IPS-18c (cell line): Measurements from ENCODE around the gene DYTN.
"Not testable (repeated sequence)": the region's sequence is repeated elsewhere in the genome, so short reads cannot be mapped to it uniquely, and the experiment has no call there.

Experiments used
- H3K4me3 ChIP-seq: 2 replicates; pipeline ENCODE4 v1.7.0; 2013; ENCODE audit warnings: low read depth, mild to moderate bottlenecking, low read length, moderate library complexity; ENCODE audit not compliant: insufficient read depth
- H3K9me3 ChIP-seq: one replicate; pipeline ENCODE4 v1.6.1; 2013; ENCODE audit warnings: mild to moderate bottlenecking, low read length, moderate library complexity; ENCODE audit not compliant: control insufficient read depth, insufficient read depth

Gene DYTN, protein sequence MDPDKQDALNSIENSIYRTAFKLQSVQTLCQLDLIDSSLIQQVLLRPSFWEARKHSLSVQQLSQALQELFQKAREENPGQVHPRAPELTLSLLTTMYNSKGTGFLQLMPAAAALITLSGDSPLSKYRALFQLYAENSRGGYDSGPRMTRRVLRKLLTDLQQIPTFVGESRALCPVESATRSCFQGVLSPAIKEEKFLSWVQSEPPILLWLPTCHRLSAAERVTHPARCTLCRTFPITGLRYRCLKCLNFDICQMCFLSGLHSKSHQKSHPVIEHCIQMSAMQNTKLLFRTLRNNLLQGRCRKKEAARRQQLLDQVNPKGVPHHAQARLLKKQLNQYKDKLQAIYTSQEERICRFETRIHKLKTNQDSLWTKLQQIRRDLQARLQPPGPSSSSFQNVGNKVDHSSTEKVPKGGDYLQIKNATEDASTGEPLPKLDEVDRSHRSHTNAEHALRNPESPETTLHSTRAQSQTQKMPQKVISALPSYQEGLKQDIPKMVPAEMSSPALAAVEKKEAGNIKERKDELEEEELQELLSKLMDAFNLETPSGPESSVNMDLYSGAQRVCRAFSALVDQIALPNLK

DNA sequence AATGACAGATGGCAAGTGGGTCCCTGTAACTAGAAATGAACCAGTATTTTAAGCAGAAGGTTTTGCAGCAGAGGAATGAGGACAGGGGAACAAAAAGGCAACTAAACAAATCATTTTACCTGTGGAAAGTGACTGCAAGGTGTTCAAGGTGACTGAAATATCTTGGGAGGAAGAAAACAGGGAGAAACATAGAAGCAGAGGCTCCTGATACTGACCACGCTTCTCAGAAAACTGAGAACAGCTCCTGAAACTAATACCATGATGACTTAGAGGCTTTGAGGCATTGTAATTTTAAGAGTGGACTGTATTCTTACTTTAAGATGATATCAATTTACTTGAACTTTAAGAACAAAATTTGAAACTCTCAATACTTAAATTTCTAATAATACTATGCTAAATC lies at the start of gene DYTN:
DYTN (minus strand) TSS at position 101 of the 400 bp plus-strand sequence. CDS start 117 bp downstream, outside the sequence.
- Histone ChIP-seq H3K4me3 (no peak within 1 kb of the TSS), H3K9me3 (no peaks in the 10 kb centered on the region)

DNA sequence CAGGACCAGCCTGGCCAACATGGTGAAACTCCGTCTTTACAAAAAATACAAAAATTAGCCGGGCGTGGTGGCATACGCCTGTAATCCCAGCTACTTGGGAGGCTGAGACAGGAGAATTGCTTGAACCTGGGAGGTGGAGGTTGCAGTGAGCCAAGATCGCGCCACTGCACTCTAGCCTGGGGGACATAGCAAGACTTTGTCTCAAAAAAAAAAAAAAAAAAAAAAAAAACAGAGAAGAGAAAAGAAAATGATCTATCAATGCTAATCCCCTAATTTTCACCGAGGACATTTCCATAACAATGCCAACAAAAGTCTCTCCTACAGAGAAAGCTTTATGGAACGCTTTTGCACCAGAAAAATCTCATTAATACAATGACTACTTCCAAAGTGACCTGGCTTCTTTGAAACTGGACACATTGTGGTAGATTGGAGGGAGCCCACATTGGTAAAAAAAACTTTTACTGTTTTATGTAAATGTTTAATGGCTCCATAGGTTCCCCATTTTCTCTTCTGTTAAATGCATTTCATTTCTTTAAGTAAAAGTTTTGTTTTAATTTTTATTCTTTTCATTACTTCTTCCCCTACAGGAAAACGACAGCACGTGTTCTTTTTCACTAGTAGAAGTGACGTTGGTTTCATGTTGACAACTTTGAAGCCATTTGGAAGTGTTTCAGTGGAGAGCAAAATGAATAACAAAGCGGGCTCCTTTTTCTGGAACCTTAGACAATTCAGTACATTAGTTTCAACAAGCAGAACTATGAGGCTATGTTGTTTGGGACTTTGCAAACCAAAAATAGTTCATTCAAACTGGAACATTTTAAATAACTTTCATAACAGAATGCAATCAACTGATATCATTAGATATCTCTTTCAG lies 48.1 kb upstream of the DYTN start:
- H3K9me3 ChIP-seq = no peaks in the 10 kb centered on the region
- H3K4me3 ChIP-seq = peak overlapping the region; percentile 71

DNA sequence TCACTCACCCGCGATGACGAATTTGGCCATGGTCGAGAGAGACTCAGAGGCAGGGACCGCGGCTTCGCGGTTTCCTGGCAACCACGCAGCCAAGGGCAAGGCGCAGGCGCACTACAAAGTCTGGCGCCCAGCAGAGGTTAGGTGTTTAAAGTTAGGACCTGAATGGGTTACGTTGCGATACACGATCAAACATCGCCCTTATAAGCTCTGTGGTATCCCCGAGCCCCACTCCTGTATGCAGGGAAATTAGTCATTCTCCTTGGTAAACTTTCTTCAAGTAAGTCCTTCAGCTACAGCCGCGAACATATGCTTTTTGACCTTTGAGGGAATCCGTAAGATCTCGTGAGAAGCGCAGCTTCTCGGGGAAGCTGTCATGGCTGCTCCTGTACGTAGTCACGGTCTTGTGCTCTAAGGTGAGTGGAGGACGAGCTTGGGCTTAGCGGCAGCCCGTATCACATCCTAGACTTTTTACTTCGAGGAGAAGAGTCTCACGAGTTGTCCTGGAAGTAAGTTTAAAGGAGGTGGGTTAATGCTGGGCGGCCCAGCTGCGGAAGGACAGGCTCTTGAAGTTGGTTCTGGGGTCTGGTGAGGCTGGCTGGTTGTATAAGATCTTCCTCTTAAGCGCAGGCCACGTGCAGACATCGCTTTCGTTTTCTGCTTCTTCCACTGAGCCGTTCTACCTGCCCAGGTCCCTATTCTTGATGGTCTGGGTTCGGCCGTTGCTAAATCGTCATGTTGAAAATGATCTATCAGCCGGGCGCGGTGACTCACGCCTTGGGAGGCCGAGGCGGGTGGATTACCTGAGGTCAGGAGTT lies 47.3 kb upstream of the DYTN start, which contains the start of the genes FASTKD2 and MDH1B:
FASTKD2 (plus strand) TSS at position 365 of the 815 bp plus-strand sequence. CDS start 1,088 bp downstream, outside the sequence.
MDH1B (minus strand) TSS at position 87 of the 815 bp plus-strand sequence; CDS start at position 30, 57 bp downstream.
- no peaks in the 10 kb centered on the region for H3K9me3 ChIP-seq

DNA sequence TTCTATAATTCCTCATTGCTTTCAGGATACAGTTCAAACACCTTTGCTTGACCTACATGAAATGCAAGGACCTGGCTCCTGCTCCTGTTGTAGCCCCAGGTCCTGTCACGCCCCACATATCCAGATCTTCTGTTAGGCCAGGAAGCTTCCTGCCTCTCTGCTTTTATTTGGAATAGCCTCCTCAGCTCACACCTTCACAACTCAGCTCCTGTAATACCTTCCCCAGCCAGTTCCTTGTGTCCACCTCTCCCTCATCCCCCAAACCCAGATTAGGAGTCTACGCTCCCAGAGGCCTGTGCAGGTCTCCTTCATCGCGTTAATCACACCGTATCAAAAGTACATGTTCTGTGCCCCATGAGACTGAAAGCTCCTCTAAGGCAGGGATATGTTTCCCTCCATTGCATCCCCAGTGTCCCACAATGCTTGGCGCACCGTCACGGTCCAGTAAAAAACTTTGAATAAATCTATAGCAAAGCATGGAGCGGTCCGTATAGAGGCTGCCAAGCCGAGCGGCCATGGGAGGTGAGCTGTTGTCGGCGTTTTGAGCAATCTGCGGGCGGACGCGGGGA lies 46.6 kb upstream of the DYTN start:
- no peaks in the 10 kb centered on the region for H3K9me3 ChIP-seq
- H3K4me3 ChIP-seq = peak overlapping the region; percentile 71

More for the DNA sequence above, 47.3 kb upstream of the DYTN start, which contains the start of the genes FASTKD2 and MDH1B:
- peak within 1 kb of the TSS; percentile 71 for H3K4me3 ChIP-seq

DNA sequence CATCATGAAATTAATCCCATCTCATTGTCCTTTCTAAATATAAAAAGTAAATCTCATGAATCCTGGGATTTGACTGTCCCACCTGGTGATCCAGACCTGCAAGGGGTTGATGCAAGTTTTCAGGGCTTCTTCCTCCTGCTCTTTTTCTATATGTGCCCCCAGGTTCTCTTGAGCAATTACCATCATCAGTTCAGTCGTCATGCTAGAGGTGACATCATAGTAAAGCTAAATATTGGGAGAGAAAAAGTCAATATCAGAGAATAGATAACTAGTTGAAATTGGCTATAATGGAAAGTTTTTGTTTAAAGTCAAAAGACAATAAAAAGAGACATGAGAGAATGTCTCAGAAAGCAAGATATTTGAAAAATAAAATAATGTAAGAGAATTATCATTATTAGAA lies 38.6 kb upstream of the DYTN start:
- no peak overlapping the region for H3K4me3 ChIP-seq

DNA sequence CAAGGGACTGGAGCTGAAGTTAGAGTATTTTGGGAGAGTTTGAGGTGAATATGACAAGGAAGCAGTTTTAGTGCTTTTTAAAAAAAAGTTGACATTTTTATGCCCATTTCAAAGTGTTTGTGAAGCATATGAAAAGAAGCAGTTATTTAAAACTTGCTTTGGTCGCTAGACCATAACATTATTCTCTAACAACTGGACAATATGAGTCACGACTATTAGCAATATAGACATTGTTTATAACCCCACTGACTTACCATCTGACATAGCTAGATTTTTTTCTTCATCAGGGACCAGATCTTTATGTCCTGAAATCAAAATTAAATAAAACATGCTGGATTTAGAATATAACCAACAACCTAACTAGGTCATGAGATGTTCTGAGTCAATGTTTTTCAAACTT lies 22.6 kb upstream of the DYTN start:
- Histone ChIP-seq H3K4me3 (no peak overlapping the region), H3K9me3 (no peaks in the 10 kb centered on the region)

More for the DNA sequence above, 38.6 kb upstream of the DYTN start:
- H3K9me3 ChIP-seq = no peaks in the 10 kb centered on the region

DNA sequence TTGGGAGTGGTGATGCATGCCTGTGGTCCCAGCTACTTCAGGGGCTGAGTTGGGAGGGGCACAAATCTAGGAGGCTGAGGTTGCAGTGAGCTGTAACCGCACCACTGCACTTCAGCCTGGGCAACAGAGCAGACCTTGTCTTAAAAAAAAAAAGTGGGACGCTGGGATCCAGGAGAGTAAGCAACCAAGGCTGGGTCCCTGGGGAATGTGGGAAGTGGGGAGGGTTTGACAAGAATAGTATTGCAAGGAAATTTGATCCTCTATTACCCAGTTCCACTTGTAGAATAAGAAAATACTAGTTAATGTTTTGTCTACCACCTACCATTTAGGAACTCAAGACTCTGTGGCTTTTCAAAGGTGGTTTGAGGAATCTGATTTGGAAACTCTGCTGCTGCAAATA lies 21.1 kb upstream of the DYTN start:
- no peaks in the 10 kb centered on the region for H3K9me3 ChIP-seq
- no peak overlapping the region for H3K4me3 ChIP-seq

DNA sequence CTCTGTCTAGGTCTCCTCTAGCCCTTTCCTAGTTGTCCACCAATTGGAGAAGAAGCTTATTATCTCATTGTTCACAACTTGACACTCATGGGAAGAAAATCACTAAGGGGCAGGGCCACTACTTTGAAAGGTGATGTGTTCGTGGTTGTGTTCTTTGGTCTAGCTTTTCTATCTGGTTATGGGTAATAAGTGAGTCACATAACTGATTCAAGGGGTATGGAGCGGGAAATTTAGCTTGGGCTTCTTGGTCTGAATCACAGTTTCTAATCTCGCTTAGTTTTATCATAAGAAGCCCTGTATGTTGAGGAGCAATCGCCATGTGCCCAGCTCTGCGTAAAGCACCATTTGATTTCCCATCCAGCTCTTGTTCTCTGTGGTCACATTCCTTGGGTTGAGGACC lies 18.7 kb upstream of the DYTN start:
- Histone ChIP-seq H3K9me3 (no peaks in the 10 kb centered on the region), H3K4me3 (no peak overlapping the region)

DNA sequence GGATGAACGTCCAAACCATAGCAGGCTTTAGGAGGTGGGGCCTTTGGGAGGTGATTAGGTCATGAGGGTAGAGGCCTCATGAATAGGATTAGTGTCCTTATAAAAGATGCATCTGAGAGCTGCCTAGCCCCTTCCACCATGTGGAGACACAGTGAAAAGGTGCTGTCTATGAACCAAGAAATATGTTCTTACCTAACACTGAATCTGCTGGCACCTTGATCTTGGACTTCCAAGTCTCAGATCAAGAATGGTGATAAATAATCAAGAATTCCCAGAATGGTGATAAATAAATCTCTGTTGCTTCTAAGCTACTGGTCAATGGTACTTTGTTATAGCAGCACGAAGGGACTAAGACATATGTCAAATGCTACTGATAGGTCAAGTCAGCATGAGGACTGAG lies 15.1 kb upstream of the DYTN start:
- Histone ChIP-seq H3K4me3 (no peak overlapping the region), H3K9me3 (no peaks in the 10 kb centered on the region)

DNA sequence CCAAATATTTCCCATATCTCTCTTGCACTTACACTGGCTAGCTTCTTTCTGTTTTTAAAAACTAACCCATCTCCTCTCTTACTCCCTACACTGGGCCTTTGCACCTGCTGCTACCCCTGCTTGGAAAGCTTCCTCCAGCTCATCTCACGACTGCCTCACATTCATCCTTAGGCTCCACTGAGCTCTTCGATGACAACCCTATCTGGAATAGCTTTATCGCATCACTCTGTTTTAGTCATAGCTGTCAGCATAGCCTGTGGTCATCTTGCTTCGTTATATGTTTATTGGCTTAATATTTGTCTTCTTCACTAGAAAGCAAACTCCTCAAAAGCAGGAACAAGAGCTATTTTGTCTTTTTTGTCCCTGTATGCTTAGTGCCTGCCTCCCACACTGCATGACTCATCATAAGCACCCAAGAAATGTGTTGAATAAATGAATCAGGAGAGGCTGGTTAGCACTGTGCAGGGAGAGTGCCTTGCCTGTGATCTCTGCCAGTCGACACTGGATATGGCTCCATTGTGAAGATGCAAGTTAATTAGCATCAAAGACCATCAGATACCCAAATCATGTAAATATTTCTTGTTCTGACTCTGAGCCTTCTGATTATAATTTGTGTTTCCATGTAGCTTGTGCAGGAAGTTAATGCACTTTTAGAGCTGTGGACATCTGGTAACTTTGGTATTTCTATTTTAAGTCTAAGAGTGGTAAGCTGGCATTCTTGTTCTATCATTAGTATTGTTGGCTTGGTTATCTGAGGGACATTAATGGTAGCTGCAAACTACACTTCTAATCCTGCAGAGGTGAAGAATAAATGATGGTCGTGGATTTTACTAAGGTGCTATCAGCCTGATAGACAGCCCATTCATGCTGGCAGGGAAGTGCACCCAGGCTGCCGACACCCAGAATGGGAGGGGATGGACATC lies 10.3 kb upstream of the DYTN start:
- no peaks in the 10 kb centered on the region for H3K9me3 ChIP-seq
- no peak overlapping the region for H3K4me3 ChIP-seq

DNA sequence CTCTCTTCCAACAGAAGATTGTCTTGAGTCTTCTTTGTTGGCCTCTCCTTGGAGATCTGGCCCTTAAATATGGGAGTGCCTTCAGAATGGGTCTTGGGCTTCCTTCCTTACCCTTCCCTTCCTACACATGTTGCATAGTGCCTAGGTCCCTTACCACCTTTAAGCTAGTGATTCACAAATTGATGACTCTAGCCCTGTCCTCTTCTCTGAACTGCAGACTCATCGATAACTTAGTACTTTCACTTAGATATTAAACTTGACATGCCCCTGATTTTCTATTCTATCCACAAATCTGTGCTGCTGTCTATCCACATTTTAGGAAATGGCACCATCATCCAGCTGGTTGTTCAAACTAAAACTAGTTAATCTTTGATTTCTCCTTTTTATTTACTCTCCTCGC lies 9.1 kb upstream of the DYTN start:
- no peak overlapping the region for H3K4me3 ChIP-seq
- H3K9me3 ChIP-seq = no peaks in the 10 kb centered on the region

DNA sequence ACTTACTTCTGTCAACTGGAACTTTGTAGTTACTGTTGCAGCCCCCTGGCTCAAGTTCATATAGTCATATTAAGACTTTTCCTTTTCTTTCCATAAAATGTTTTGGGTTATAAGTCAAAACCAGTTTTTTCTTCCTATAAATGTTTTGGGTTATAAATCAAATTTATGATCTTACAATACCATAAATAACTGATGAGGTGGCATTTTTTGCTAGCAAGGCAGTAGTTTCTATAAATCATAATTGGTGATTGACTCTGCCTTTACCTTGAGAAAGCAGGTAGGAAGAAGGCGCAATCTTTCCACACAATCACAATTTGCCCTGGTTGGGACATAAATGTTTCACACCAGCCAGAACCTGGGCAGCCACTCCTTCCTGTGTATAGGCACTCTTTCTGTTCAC lies 5.1 kb upstream of the DYTN start:
- no peak overlapping the region for H3K4me3 ChIP-seq
- no peaks in the 10 kb centered on the region for H3K9me3 ChIP-seq

DNA sequence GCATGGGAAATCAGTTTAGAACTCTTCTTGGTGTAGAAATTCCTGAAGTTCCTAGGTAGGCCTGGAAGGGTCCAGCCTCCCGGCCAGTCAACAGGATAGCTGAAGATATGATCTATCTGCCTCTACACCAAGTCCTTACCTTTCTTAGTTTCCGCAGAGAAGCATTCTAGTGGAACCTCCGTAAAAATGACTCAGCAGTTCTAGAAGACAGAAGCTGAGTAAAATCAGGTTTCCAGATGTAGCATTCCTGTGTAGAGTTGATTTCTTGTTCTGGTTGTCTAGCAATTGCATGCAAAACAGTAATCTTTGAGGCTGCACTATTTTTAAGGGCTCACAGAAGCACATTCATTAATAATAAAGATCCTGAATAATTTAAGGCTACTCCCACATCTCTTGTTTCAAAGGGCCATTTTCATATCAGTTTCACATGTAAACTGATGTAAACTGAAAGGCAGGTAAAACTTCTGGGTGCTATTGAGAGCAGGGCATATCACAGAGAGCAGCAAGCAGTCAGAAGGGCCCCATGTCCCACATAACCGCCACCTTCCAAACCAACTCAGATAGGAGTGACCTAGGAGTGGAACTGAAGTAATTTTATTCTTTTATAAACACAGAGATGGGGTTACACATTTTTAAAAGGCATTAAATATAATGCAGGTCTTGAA lies 3.2 kb upstream of the DYTN start:
- no peaks in the 10 kb centered on the region for H3K9me3 ChIP-seq
- H3K4me3 ChIP-seq = no peak overlapping the region

DNA sequence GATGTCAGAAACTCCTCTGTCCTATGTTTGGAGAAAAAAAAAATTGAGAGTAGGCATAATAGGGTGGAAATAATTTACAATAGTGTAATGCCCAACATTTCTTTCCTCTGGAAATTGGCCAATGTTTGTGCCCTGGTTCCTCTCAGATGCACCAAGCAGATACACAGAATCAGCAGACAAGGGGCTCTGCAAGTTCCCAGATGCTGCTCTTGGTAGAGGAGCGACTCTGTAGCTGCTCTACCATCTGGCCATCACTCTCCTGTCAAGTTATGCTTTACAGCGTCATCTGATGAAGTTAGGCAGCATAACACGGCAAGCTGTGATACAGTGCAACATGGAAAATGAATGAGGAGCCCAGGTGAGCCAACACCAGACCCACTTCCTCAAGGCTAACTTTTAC lies 1.6 kb downstream of the DYTN start:
- Histone ChIP-seq H3K4me3 (no peak overlapping the region), H3K9me3 (no peaks in the 10 kb centered on the region)

DNA sequence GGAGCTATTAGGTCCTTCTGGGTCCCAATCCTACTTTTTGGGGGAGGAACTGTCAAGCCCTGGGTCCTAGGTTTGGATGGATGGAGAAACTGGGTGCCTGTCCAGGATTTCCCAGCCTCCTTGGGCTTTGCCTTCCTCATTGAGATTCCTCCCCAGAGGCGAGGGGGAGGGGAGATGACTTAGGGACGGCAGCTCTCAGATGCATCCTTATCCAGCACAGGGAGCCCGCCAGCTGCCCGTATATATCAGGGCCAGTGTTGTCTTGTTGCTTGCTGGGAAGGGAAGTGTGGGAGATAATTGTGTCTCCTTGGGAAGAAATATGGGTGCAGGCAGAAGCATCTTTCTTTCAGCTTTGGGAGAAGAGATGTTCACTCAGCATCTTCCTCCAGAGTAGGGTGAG lies 3.0 kb downstream of the DYTN start:
- H3K9me3 ChIP-seq, H3K4me3 ChIP-seq: not testable (repeated sequence)
